HEK293 (cell line): ENCODE measurements around the gene ZBP1.

Experiments used
- HOXA7 ChIP-seq: sonication (generic); formaldehyde crosslinking; IDR thresholded peaks from 2 replicates; pipeline ENCODE4 v1.8.1; 2022; ENCODE audit warnings: missing genetic modification reagents, borderline replicate concordance
- SALL2 ChIP-seq: fragments of 450-650 bp; formaldehyde crosslinking; IDR thresholded peaks from 2 replicates; pipeline ENCODE4 v1.5.0; 2017; ENCODE audit warnings: missing biosample characterization, mild to moderate bottlenecking, missing genetic modification characterization, borderline replicate concordance
- SP2 ChIP-seq: fragments of 450-650 bp; formaldehyde crosslinking; IDR thresholded peaks from 2 replicates; pipeline ENCODE4 v1.5.1; 2016; ENCODE audit warnings: missing biosample characterization, missing genetic modification characterization
- SP7 ChIP-seq: fragments of 450-650 bp; formaldehyde crosslinking; IDR thresholded peaks from 2 replicates; pipeline ENCODE4 v1.5.1; 2016; ENCODE audit warnings: missing biosample characterization, missing genetic modification characterization
- TCF7L2 ChIP-seq: IDR thresholded peaks from 2 replicates; pipeline ENCODE4 v1.6.1; 2011; ENCODE audit warnings: low read depth, mild to moderate bottlenecking, inconsistent platforms, low read length, moderate library complexity, borderline replicate concordance
- ZNF19 ChIP-seq: fragments of 450-650 bp; formaldehyde crosslinking; IDR thresholded peaks from 2 replicates; pipeline ENCODE4; 2016; ENCODE audit warnings: missing biosample characterization, missing genetic modification characterization, low read depth
- ZNF202 ChIP-seq: fragments of 450-650 bp; formaldehyde crosslinking; IDR thresholded peaks from 2 replicates; pipeline ENCODE4 v1.5.1; 2016; ENCODE audit warnings: missing biosample characterization, missing genetic modification characterization, borderline replicate concordance
- ZNF214 ChIP-seq: fragments of 450-650 bp; formaldehyde crosslinking; IDR thresholded peaks from 2 replicates; pipeline ENCODE4 v1.5.1; 2017; ENCODE audit warnings: missing biosample characterization, mild to moderate bottlenecking, missing genetic modification characterization, borderline replicate concordance
- ZNF274 ChIP-seq, 2 experiments: fragments of 200-500 bp in 1 of 2; fragments of 450-650 bp in 1 of 2; sonication (Bioruptor generic) in 1 of 2; formaldehyde crosslinking in 1 of 2; IDR thresholded peaks; 2 replicates each; pipeline versions ENCODE4 v1.5.1 to v1.6.1; 2014 to 2016; ENCODE audit warnings: borderline replicate concordance in 1 of 2, inconsistent platforms in 1 of 2, low read length in 1 of 2, missing biosample characterization in 1 of 2, missing genetic modification characterization in 1 of 2
- ZNF514 ChIP-seq: fragments of 450-650 bp; formaldehyde crosslinking; IDR thresholded peaks from 2 replicates; pipeline ENCODE4 v1.5.1; 2016; ENCODE audit warnings: missing biosample characterization, missing genetic modification characterization
- ZNF645 ChIP-seq: fragments of 450-650 bp; formaldehyde crosslinking; IDR thresholded peaks from 2 replicates; pipeline ENCODE4; 2016; ENCODE audit warnings: missing biosample characterization, missing genetic modification characterization
- ZNF707 ChIP-seq: fragments of 450-650 bp; formaldehyde crosslinking; IDR thresholded peaks from 2 replicates; pipeline ENCODE4 v1.5.1; 2016; ENCODE audit warnings: missing biosample characterization, missing genetic modification characterization
- TF ChIP-seq, protein P1 (sequence below): fragments of 450-650 bp; formaldehyde crosslinking; IDR thresholded peaks from 2 replicates; pipeline ENCODE4 v1.5.1; 2016; ENCODE audit warnings: missing biosample characterization, missing genetic modification characterization
- TF ChIP-seq, protein P2 (sequence below): fragments of 450-650 bp; formaldehyde crosslinking; IDR thresholded peaks from 2 replicates; pipeline ENCODE4 v1.5.1; 2017; ENCODE audit warnings: missing biosample characterization, missing genetic modification characterization

DNA sequence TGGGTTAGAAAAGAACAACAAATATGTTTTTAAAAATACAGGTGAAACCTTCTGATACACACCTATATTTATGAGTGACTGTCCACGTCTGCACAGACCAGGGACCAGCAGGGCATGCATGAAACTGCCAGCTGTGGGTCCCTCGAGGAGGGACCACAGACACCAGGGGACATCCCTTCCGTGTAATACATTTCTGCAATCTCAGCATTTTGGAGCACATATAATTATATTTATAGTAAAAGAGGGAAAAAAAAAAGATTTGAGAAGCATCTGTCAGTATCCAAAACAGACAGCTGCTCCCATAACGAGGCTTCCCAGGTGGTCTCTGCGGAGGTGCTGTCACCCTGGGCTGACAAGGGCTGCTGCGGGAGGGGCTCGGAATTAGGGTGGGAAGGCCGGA, 49.4 kb upstream of the ZBP1 start:
- TF ChIP-seq SP7 (tag by site-specific recombination) = no peak
- TF ChIP-seq ZNF214 (tag by site-specific recombination) = no peak
- no peak for TF ChIP-seq ZNF202
- no peak for TF ChIP-seq ZNF19 (tag by site-specific recombination)
- no peak for TF ChIP-seq SP2 (tag by site-specific recombination)
- no peak for TF ChIP-seq ZNF514 (tag by site-specific recombination)
- TF ChIP-seq ZNF707 (tag by site-specific recombination) = no peak
- no peak for TF ChIP-seq HOXA7 (CRISPR knock-in tag)
- no peak for TF ChIP-seq SALL2
- TF ChIP-seq, protein P1, sequence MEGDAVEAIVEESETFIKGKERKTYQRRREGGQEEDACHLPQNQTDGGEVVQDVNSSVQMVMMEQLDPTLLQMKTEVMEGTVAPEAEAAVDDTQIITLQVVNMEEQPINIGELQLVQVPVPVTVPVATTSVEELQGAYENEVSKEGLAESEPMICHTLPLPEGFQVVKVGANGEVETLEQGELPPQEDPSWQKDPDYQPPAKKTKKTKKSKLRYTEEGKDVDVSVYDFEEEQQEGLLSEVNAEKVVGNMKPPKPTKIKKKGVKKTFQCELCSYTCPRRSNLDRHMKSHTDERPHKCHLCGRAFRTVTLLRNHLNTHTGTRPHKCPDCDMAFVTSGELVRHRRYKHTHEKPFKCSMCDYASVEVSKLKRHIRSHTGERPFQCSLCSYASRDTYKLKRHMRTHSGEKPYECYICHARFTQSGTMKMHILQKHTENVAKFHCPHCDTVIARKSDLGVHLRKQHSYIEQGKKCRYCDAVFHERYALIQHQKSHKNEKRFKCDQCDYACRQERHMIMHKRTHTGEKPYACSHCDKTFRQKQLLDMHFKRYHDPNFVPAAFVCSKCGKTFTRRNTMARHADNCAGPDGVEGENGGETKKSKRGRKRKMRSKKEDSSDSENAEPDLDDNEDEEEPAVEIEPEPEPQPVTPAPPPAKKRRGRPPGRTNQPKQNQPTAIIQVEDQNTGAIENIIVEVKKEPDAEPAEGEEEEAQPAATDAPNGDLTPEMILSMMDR = no peak
- no peak for TF ChIP-seq TCF7L2
- TF ChIP-seq ZNF645 = no peak
- TF ChIP-seq, protein P2, sequence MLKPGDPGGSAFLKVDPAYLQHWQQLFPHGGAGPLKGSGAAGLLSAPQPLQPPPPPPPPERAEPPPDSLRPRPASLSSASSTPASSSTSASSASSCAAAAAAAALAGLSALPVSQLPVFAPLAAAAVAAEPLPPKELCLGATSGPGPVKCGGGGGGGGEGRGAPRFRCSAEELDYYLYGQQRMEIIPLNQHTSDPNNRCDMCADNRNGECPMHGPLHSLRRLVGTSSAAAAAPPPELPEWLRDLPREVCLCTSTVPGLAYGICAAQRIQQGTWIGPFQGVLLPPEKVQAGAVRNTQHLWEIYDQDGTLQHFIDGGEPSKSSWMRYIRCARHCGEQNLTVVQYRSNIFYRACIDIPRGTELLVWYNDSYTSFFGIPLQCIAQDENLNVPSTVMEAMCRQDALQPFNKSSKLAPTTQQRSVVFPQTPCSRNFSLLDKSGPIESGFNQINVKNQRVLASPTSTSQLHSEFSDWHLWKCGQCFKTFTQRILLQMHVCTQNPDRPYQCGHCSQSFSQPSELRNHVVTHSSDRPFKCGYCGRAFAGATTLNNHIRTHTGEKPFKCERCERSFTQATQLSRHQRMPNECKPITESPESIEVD (tag by site-specific recombination) = no peak
- no peak for TF ChIP-seq ZNF274 (IDR thresholded peaks at IDR 0.05; ENCODE audit: low read length)
- TF ChIP-seq ZNF274 (tag by site-specific recombination; IDR thresholded peaks at IDR 0.05; ENCODE audit: borderline replicate concordance) = no peak
